Testis (tissue), 3 donors: ENCODE measurements around the gene SSMEM1. TPM values are rescaled to one million over a fixed set of nuclear protein-coding genes. Genes with fewer than 3 reads are reported as not detected.

Experiments used
- DNase-seq: peaks from one replicate; pipeline ENCODE4 v3.0.0-alpha.2; 2019
- H3K27ac ChIP-seq, 2 donors: fragments of 200-600 bp; sonication (generic); one replicate each; pipeline ENCODE4 v1.5.1; 2019
- H3K27me3 ChIP-seq: fragments of 200-600 bp; sonication (generic); one replicate; pipeline ENCODE4 v1.5.1; 2019
- H3K36me3 ChIP-seq: fragments of 200-600 bp; sonication (generic); one replicate; pipeline ENCODE4 v1.5.1; 2017; ENCODE audit warnings: low read depth; ENCODE audit errors: missing control alignments
- H3K4me1 ChIP-seq: fragments of 200-600 bp; sonication (generic); one replicate; pipeline ENCODE4 v1.5.1; 2019
- H3K4me3 ChIP-seq, 2 donors: fragments of 200-600 bp; sonication (generic); one replicate each; pipeline ENCODE4 v1.5.1; 2017 to 2019
- H3K9me3 ChIP-seq: fragments of 200-600 bp; sonication (generic); one replicate; pipeline ENCODE4 v1.5.1; 2017
- CTCF ChIP-seq, 3 experiments: fragments of 450-650 bp in 2 of 3; fragments of 200-600 bp in 1 of 3; sonication (generic) in 1 of 3; IDR thresholded peaks; one replicate each; pipeline ENCODE4 v1.5.1; 2016 to 2019; ENCODE audit warnings: antibody characterized with exemption in 3 of 3, mild to moderate bottlenecking in 2 of 3, moderate library complexity in 1 of 3
- POLR2A ChIP-seq: fragments of 450-650 bp; IDR thresholded peaks from one replicate; pipeline ENCODE4 v1.6.1; 2017; ENCODE audit warnings: antibody characterized with exemption, mild to moderate bottlenecking, moderate library complexity
- WGBS, 2 donors: methylation state at CpG; one replicate each; pipeline ENCODE4 v1.1.5; 2018; 5-methylcytosine and 5-hydroxymethylcytosine counted together
- intact Hi-C: fragments of 100-400 bp; cut with DNase I; formaldehyde crosslinking; loops from one replicate; pipeline ENCODE4 v1.15.1; 2023; ENCODE audit warnings: low total_unique reads
- polyA plus RNA-seq: library from polyadenylated mRNA; stranded (reverse); fragments of 350-450 nt; fragmentation: Illumina TruSeq; extraction: RNeasy Lipid Tissue Mini Kit (QIAGEN cat#74804); gene quantifications from one replicate; pipeline ENCODE4 v1.2.3, GENCODE V29; 2014; ENCODE audit warnings: low read depth, low replicate concordance; ENCODE audit not compliant: insufficient read depth
- total RNA-seq, 2 donors: library from RNA; depleted of rRNA; stranded (reverse); fragments of >200 nt; gene quantifications; one replicate each; pipeline ENCODE4 v1.2.3, GENCODE V29; 2016

The SSMEM1 gene
- total and polyA plus RNA-seq, 3 donors from 2014 or later, result 17.8 to 61.0 (median 34.8) TPM

- H3K27ac ChIP-seq, result no peak overlapping the region
- WGBS, 2 donors, result 94% methylated on average over 1 of the region's 1 CpG
Observed at GRCh38 chr7:130213828-130214227, 6.2 kb downstream of the SSMEM1 start.

GRCh38 chr7:130216025-130216424 is 8.4 kb downstream of the SSMEM1 start:
- no peaks in the 10 kb centered on the region for H3K4me1 ChIP-seq
- intact Hi-C loops, result no loop called here
- TF ChIP-seq CTCF (IDR thresholded peaks at IDR 0.05) (no peak), POLR2A (no peak)
- no peaks in the 10 kb centered on the region for H3K9me3 ChIP-seq
- no peaks in the 10 kb centered on the region for H3K36me3 ChIP-seq
- no peak overlapping the region for H3K4me3 ChIP-seq
- WGBS, 2 donors, result 95 to 97% methylated on average over 9 of the region's 9 CpGs
- no peak for DNase-seq
- H3K27ac ChIP-seq, result no peak overlapping the region
- no peaks in the 10 kb centered on the region for H3K27me3 ChIP-seq

More at GRCh38 chr7:130213828-130214227, 6.2 kb downstream of the SSMEM1 start:
- TF ChIP-seq POLR2A (no peak), CTCF (IDR thresholded peaks at IDR 0.05) (no peak)
- H3K36me3 ChIP-seq, result no peaks in the 10 kb centered on the region
- no peak overlapping the region for H3K4me3 ChIP-seq
- H3K4me1 ChIP-seq, result no peaks in the 10 kb centered on the region
- no peaks in the 10 kb centered on the region for H3K9me3 ChIP-seq
- intact Hi-C loops, result no loop called here
- DNase-seq, result no peak
- H3K27me3 ChIP-seq, result no peaks in the 10 kb centered on the region

- H3K4me3 ChIP-seq, result no peak overlapping the region
- no peak for TF ChIP-seq CTCF (IDR thresholded peaks at IDR 0.05)
- TF ChIP-seq POLR2A, result no peak
- H3K36me3 ChIP-seq, result no peaks in the 10 kb centered on the region
- intact Hi-C loops, result no loop called here
- no peaks in the 10 kb centered on the region for H3K27me3 ChIP-seq
- no peaks in the 10 kb centered on the region for H3K4me1 ChIP-seq
- H3K27ac ChIP-seq, result no peak overlapping the region
- 74 to 82% methylated on average over 1 of the region's 1 CpG for WGBS, 2 donors
- no peaks in the 10 kb centered on the region for H3K9me3 ChIP-seq
- no peak for DNase-seq
Observed at GRCh38 chr7:130216750-130217149, 9.1 kb downstream of the SSMEM1 start.

GRCh38 chr7:130218806-130219620 is 11.4 kb downstream of the SSMEM1 start:
- TF ChIP-seq POLR2A (no peak), CTCF (IDR thresholded peaks at IDR 0.05) (no peak)
- H3K9me3 ChIP-seq, result no peaks in the 10 kb centered on the region
- 76 to 91% methylated on average over 5 of the region's 5 CpGs for WGBS, 2 donors
- H3K27ac ChIP-seq, result no peak overlapping the region
- no peak overlapping the region for H3K4me3 ChIP-seq
- intact Hi-C loops, result no loop called here
- no peaks in the 10 kb centered on the region for H3K36me3 ChIP-seq
- no peaks in the 10 kb centered on the region for H3K27me3 ChIP-seq
- no peak for DNase-seq
- no peaks in the 10 kb centered on the region for H3K4me1 ChIP-seq

GRCh38 chr7:130219871-130220270 is 12.2 kb downstream of the SSMEM1 start:
- 93 to 94% methylated on average over 9 of the region's 9 CpGs for WGBS, 2 donors
- TF ChIP-seq POLR2A (no peak), CTCF (IDR thresholded peaks at IDR 0.05) (no peak)

More at GRCh38 chr7:130219871-130220270, 12.2 kb downstream of the SSMEM1 start:
- DNase-seq, result no peak
- H3K4me3 ChIP-seq, result no peak overlapping the region
- no peaks in the 10 kb centered on the region for H3K9me3 ChIP-seq
- intact Hi-C loops, result no loop called here
- H3K27ac ChIP-seq, result no peak overlapping the region
- no peaks in the 10 kb centered on the region for H3K36me3 ChIP-seq
- H3K27me3 ChIP-seq, result no peaks in the 10 kb centered on the region
- H3K4me1 ChIP-seq, result no peaks in the 10 kb centered on the region
